ENCODE results near the gene BAZ2B. TPM values are rescaled to one million over a fixed set of nuclear protein-coding genes. Genes with fewer than 3 reads are reported as not detected.

The BAZ2B gene
- total RNA-seq, 1 experiment from 2014 or later: 54.9 TPM

GRCh38 chr2:159661286-159661685 lies 44.9 kb upstream of the BAZ2B start:
- H3K79me2 ChIP-seq (ENCODE audit: insufficient read depth, low read length): no peaks in the 10 kb centered on the region
- no peak overlapping the region for H3K23ac ChIP-seq (ENCODE audit: insufficient read length, low read depth, low read length)
- DNase-seq: no peak
- no peak overlapping the region for H4K5ac ChIP-seq (ENCODE audit: insufficient read length, low read depth, low read length)
- H3K27me3 ChIP-seq (ENCODE audit: insufficient read depth, low read length): no peaks in the 10 kb centered on the region
- no peak overlapping the region for H3K27ac ChIP-seq (ENCODE audit: insufficient read length, low read depth, low read length)
- Mint-ChIP-seq H3K9me3 (no peaks in the 10 kb centered on the region; a peak in 1 of 5 replicates), H3K27ac (no peak overlapping the region), H3K4me3 (no peak overlapping the region), H3K4me1 (peaks cover 0 to 9% of the 10 kb centered on the region in 2 experiments; a peak in 2 of 4 replicates), H3K36me3 (ENCODE audit: insufficient read depth in 1 of 3, low read depth in 3 of 3) (0 out of 7 replicates have a peak, but pooled peaks cover 0 to 2% (median 0%) of the 10 kb centered on the region in 3 experiments), H3K27me3 (ENCODE audit: low read depth) (no peaks in the 10 kb centered on the region)
- no peaks in the 10 kb centered on the region for H4K20me1 ChIP-seq (ENCODE audit: control insufficient read depth, insufficient read depth, insufficient read length)
- no peak overlapping the region for H2BK20ac ChIP-seq (ENCODE audit: low read depth, low read length, poor library complexity, severe bottlenecking)
- no peak overlapping the region for H2BK12ac ChIP-seq (ENCODE audit: insufficient read length, low read depth, low read length)
- H3T11ph ChIP-seq (ENCODE audit: low read length): no peak overlapping the region
- no peak overlapping the region for H3K4me2 ChIP-seq (ENCODE audit: insufficient read depth, insufficient read length, low read length)
- no peak overlapping the region for H3K56ac ChIP-seq (ENCODE audit: insufficient read length, low read depth, low read length)
- no peak overlapping the region for H2AFZ ChIP-seq (ENCODE audit: low read length)
- H3K79me1 ChIP-seq (ENCODE audit: insufficient read depth, low read depth, low read length, poor library complexity, severe bottlenecking): no peaks in the 10 kb centered on the region
- no peaks in the 10 kb centered on the region for H3K4me1 ChIP-seq (ENCODE audit: insufficient read depth, low read length)
- no peak overlapping the region for H4K8ac ChIP-seq (replicated peaks; ENCODE audit: insufficient read length, low read depth, low read length)
- no peak overlapping the region for H3K18ac ChIP-seq (ENCODE audit: insufficient read length, low read depth, low read length)
- no peak overlapping the region for H3K14ac ChIP-seq (ENCODE audit: insufficient read depth, low read length)
- H2BK15ac ChIP-seq (ENCODE audit: low read depth, low read length): no peak overlapping the region
- TF ChIP-seq CTCF (conservative IDR thresholded peaks at IDR 0.05): no peak
- no peak overlapping the region for H3K4ac ChIP-seq (ENCODE audit: low read depth, low read length)
- no peak overlapping the region for H2BK5ac ChIP-seq (ENCODE audit: insufficient read length, low read length)
- no peak overlapping the region for H4K91ac ChIP-seq (ENCODE audit: insufficient read length, low read depth, low read length)
- H3K9me3 ChIP-seq (ENCODE audit: control insufficient read depth, low read depth, low read length): no peaks in the 10 kb centered on the region
- no peaks in the 10 kb centered on the region for H3K23me2 ChIP-seq (ENCODE audit: insufficient read length, low read depth, low read length, poor library complexity, severe bottlenecking)
- no peak overlapping the region for H2AK5ac ChIP-seq (ENCODE audit: insufficient read length, low read length)
- no peak overlapping the region for H2BK120ac ChIP-seq (ENCODE audit: low read depth, low read length, poor library complexity, severe bottlenecking)
- no peak overlapping the region for H3K9ac ChIP-seq (ENCODE audit: extremely low read depth, insufficient read length, low read length)

Measured in H9 (cell line).